ENCODE data around the gene CACNA2D2. TPM values are rescaled to one million over a fixed set of nuclear protein-coding genes. Genes with fewer than 3 reads are reported as not detected.

CACNA2D2 gene
- total RNA-seq, 1 donor from 2014 or later = 19.4 TPM

DNA sequence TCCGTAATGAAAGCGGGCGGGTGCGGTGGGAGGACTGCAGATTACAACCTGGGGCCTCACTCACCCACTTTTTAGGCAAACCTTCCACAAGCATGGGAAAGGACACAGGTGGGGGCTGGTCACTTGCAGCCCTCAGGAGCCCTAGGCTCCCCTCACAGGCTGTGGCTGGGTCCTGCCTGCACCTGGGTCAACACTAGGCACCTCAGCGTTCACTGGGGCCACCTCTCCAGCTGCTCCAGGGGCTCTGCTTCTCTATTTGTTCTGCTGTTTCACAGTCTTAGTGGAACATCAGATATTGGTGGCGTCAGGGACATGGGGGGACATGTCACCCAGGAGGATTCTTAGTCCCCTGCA is 114.0 kb downstream of the CACNA2D2 start:
- Mint-ChIP-seq H3K36me3 (no peaks in the 10 kb centered on the region), H3K9me3 (no peaks in the 10 kb centered on the region), H3K27ac (no peak overlapping the region), H3K4me3 (no peak overlapping the region), H3K4me1 (ENCODE audit: unreplicated experiment) (peaks cover 4% of the 10 kb centered on the region), H3K27me3 (no peaks in the 10 kb centered on the region)
- TF ChIP-seq, protein P1, sequence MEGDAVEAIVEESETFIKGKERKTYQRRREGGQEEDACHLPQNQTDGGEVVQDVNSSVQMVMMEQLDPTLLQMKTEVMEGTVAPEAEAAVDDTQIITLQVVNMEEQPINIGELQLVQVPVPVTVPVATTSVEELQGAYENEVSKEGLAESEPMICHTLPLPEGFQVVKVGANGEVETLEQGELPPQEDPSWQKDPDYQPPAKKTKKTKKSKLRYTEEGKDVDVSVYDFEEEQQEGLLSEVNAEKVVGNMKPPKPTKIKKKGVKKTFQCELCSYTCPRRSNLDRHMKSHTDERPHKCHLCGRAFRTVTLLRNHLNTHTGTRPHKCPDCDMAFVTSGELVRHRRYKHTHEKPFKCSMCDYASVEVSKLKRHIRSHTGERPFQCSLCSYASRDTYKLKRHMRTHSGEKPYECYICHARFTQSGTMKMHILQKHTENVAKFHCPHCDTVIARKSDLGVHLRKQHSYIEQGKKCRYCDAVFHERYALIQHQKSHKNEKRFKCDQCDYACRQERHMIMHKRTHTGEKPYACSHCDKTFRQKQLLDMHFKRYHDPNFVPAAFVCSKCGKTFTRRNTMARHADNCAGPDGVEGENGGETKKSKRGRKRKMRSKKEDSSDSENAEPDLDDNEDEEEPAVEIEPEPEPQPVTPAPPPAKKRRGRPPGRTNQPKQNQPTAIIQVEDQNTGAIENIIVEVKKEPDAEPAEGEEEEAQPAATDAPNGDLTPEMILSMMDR (conservative IDR thresholded peaks at IDR 0.05) = no peak
- no peak for DNase-seq (ENCODE audit: extremely low spot score, unreplicated experiment)

DNA sequence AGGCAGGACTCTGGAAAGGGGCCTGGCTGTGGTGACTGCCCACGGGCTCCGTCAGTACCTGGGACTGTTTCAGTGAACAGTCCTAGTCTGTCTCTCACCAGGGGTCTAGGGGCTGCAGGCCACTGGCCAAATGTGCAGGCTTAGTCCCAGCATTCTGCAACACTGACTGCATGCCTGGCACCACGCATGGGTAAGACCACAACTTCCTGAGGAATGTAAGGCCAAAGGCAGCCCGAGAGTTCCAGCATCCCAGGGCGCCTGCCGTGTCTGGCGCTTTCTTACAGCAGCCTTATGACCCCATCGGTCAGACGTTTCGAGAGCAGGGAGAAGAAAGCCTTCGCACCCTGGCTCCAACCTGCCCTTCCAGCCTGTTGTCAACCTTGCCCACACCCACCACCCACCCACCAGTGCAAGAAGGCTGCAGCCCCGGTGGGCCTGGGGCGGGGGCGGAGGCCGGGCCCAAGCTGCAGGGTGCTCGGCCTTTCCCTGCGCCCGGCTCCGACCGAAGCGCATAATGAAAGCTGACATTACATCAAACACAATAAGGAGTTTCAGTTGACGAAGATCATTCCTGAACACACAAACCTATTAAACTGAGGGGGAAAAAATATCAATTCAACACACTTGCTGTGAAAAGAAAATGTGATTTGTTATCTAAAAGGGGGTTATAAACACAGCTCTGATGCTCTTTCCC is 114.6 kb downstream of the CACNA2D2 start:
- TF ChIP-seq, protein P1 (conservative IDR thresholded peaks at IDR 0.05) = no peak
- H3K27ac Mint-ChIP-seq = no peak overlapping the region
- H3K27me3 Mint-ChIP-seq = no peaks in the 10 kb centered on the region
- no peaks in the 10 kb centered on the region for H3K36me3 Mint-ChIP-seq
- no peaks in the 10 kb centered on the region for H3K9me3 Mint-ChIP-seq
- peaks cover 7% of the 10 kb centered on the region for H3K4me1 Mint-ChIP-seq (ENCODE audit: unreplicated experiment)
- H3K4me3 Mint-ChIP-seq = no peak overlapping the region
- DNase-seq (ENCODE audit: extremely low spot score, unreplicated experiment) = no peak

DNA sequence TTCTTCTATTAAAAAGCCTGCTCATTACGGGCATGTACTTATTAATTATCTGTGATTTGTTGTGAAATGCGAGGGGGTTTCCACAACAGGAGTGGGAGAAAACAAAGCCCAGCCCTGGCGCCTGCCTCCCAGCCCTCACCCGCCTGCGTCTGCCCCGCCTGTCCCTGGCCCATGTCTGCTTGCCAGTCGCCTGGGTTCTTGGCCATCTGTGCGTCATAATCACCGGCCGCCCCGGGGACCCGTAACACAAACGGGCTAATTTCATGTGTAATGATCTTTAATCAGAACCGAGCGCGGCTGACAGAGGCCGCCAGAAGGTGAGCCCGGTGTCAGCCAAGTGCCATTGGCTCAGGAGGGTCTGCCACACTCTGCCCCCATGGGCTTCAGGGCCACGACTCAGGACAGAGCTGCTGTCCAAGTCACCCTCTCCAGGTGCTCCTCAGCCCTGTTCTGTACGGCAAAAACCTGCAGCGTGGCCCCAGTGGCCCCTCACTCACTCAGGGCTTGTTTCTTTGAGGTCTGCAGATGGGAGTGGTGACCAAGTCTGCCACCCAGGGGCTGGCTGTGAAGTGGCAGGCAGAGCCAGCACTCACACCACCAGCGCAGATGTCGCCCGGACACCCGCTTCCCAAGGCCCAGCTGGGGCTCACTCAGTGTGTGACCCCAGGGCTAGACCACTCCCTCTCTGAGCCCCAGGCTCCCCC is 115.3 kb downstream of the CACNA2D2 start:
- peaks cover 7% of the 10 kb centered on the region for H3K4me1 Mint-ChIP-seq (ENCODE audit: unreplicated experiment)
- H3K9me3 Mint-ChIP-seq = no peaks in the 10 kb centered on the region
- H3K27ac Mint-ChIP-seq = no peak overlapping the region
- no peak overlapping the region for H3K4me3 Mint-ChIP-seq
- no peak for DNase-seq (ENCODE audit: extremely low spot score, unreplicated experiment)
- no peaks in the 10 kb centered on the region for H3K27me3 Mint-ChIP-seq
- TF ChIP-seq, protein P1 (conservative IDR thresholded peaks at IDR 0.05) = peak; percentile 65
- no peaks in the 10 kb centered on the region for H3K36me3 Mint-ChIP-seq

DNA sequence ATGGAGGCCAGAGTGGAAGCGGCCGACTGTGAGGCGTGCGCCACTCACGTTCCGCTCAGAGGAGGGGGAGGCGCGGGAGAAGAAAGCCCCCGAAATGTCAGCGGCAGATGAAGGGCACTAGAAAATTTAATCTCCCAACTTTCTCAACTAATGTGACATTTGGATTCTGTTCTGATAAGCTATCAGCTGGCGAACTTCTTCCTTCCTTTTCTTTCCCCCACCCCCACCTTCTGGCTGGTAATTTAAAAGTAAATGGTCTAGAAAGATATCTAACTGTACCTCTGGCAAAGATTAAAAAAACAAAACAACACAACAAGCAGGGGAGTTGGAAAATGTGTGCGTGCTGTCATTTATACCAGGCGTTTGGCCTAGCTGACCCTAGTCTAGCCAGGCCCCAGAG is 117.7 kb downstream of the CACNA2D2 start:
- Mint-ChIP-seq H3K27me3 (no peaks in the 10 kb centered on the region), H3K36me3 (no peaks in the 10 kb centered on the region), H3K4me1 (ENCODE audit: unreplicated experiment) (peaks cover 21% of the 10 kb centered on the region), H3K4me3 (no peak overlapping the region), H3K9me3 (no peaks in the 10 kb centered on the region), H3K27ac (no peak overlapping the region)
- no peak for DNase-seq (ENCODE audit: extremely low spot score, unreplicated experiment)
- TF ChIP-seq, protein P1 (conservative IDR thresholded peaks at IDR 0.05) = no peak

DNA sequence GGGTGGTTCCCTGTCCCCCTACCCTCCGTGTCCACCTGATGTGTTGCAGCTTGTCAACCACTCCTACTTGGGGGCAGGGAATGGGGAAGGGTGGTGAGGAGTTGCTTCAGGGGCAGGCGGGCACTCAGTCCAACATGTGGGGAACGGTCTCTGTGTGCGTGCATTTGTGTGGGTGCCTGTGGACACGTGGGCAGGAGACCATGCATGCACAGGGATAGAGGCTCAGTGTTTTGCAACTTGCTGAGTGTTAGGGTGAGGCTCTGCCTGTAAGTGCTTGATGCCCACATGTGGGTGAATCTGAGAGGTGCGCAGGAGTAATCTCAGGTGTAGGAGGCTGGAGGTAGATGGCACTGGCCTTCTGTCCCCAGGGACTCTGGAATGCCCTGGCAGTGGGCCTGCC is 119.7 kb downstream of the CACNA2D2 start:
- H3K4me3 Mint-ChIP-seq = peak overlapping the region; percentile 26
- H3K36me3 Mint-ChIP-seq = no peaks in the 10 kb centered on the region
- no peak overlapping the region for H3K27ac Mint-ChIP-seq
- no peaks in the 10 kb centered on the region for H3K27me3 Mint-ChIP-seq
- peaks cover 29% of the 10 kb centered on the region for H3K4me1 Mint-ChIP-seq (ENCODE audit: unreplicated experiment)
- H3K9me3 Mint-ChIP-seq = no peaks in the 10 kb centered on the region
- TF ChIP-seq, protein P1 (conservative IDR thresholded peaks at IDR 0.05) = no peak
- no peak for DNase-seq (ENCODE audit: extremely low spot score, unreplicated experiment)
